SIG-M5 (cell line): ENCODE measurements around the gene CIRBP.
A peak's percentile ranks its signal among the peaks of the same experiment; 100 is the strongest.

Experiments used
- DNase-seq: peaks from one replicate; lab custom pipeline; 2025; lab: John Stamatoyannopoulos, UW

Gene CIRBP

DNA sequence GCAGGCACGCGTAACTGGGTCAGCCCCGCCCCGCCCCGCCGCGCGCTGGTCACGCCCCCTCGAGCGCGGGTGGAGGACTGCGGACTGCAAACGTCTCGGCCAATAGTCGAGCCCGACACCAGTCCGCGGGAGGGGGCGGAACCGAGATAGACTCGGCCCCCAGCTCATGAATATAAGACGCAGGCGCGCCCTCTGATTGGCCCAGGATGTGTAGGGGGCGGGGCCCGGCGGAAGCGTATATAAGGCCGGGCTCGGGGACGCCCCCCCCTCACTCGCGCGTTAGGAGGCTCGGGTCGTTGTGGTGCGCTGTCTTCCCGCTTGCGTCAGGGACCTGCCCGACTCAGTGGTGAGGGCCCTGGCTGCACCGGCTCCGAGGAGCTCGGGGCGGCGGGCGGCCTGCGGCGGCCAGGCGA is at the start of gene CIRBP:
Gene CIRBP (plus strand): TSS at position 268 of the 413 bp plus-strand sequence. CDS start 1,602 bp downstream, outside the sequence.
- peak; percentile 77 for DNase-seq

DNA sequence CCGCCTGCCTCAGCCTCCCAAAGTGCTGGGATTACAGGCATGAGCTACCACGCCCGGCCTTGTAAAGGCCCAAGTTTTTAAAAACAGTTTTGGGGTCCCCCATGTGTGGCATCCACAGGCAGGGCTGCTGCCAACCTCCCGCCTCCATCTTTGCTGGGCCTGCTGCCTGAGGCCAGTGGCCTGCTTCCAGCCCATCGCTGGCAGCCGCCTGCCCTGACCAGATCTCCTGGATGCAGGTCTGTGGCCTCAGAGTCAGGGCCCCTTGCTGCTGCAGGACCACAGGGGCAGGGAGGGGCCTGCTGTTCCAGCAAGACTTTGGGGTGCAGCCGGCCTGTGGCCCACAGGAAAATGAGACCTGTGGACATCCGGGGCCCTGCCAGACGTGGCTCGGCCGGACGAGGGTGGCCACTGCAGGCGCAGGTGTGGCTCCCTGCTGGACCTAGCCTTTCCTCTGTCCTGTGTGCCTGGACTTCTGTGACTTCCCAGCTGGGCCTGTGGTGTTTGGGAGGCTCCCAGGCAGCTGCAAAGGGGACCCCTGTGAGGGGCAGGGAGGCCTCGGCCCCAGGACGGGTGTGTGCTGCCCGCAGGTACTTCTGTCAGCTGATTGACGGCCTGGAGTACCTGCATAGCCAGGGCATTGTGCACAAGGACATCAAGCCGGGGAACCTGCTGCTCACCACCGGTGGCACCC is 49.2 kb upstream of the CIRBP start:
- no peak for DNase-seq

DNA sequence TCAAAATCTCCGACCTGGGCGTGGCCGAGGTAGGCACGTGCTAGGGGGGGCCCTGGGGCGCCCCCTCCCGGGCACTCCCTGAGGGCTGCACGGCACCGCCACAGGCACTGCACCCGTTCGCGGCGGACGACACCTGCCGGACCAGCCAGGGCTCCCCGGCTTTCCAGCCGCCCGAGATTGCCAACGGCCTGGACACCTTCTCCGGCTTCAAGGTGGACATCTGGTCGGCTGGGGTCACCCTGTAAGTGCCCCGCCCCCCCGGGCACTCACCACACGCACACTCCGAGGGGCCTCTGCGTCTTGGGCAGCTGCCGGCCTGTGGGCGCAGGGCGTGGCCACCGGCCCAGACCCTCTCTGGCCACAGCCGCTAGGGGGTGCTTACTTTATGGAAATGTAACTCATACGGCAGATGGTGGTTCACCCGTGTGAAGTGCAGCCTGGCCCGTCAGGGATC is 48.6 kb upstream of the CIRBP start:
- no peak for DNase-seq

DNA sequence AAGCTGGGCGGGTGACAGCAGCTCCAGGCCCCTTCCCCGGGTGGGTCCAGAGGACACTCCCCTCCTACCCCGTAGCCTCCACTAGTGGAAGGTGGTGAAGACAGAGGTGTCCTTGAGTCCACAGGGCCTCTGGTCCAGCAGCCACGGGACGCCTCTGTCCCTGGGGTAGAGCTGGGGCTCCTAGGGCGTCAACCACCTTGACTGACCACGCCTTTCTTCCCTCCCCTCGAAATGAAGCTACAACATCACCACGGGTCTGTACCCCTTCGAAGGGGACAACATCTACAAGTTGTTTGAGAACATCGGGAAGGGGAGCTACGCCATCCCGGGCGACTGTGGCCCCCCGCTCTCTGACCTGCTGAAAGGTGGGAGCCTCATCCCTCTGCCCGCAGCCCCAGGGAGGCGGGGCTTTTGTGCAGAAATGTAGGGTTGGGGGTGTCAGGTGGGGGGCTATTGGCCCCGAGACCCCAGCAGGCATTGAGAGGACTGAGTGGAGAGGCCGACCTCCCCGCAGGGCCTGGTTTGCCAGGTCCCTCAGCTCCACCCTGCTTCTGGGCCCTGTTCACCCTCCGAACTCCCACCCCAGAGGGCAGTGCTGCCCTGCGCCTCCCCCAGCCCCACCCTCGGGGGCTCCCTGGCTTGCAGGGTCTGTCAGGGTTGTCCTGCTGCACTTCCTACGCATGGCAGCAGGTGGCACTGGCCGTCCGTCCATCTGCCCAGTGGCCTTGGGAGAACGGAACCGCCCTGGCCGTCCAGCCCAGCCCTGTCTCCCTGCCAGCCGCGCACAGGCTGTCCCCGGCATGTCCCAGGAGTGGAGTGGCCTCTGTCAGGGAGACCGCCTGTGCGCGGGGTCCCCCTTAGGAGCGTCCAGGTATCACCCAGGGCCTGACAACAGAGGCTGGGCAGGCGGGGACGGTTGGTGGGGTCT is 47.9 kb upstream of the CIRBP start:
- no peak for DNase-seq

DNA sequence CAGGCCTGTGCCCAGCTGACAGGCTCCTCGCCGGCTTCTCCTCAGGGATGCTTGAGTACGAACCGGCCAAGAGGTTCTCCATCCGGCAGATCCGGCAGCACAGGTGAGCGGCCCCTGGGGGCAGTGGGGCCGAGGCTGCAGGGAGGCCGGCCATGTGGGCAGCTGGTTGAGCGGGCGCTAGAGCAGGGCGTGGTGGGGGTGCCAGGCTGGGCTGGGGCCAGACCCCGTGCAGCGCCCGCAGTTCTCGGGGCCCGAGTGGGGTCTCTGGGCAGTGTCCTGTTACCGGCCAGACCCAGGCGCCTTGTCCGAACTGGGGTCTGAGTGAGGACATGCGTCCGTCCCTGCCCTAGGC is 47.3 kb upstream of the CIRBP start:
- no peak for DNase-seq

DNA sequence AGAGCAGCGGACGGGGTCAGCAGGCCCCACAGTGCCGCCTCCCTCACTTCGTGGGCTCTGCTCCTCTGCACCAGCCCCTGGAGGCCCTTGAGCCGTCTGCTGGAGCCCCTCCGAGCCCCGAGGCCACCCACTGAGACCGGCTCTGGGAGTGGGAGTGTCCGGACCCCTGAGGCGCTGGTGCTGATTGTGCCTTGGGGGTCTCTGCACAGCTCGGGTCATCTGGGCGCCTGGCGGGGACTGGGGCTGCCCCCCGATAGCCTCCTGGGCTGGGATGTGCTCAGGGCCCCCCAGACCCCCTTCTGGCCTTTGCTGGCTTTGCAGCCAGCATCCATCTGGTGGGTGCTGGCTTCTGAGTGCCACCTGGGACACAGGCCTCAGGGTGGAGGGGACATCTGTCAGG is 46.7 kb upstream of the CIRBP start:
- DNase-seq: no peak

DNA sequence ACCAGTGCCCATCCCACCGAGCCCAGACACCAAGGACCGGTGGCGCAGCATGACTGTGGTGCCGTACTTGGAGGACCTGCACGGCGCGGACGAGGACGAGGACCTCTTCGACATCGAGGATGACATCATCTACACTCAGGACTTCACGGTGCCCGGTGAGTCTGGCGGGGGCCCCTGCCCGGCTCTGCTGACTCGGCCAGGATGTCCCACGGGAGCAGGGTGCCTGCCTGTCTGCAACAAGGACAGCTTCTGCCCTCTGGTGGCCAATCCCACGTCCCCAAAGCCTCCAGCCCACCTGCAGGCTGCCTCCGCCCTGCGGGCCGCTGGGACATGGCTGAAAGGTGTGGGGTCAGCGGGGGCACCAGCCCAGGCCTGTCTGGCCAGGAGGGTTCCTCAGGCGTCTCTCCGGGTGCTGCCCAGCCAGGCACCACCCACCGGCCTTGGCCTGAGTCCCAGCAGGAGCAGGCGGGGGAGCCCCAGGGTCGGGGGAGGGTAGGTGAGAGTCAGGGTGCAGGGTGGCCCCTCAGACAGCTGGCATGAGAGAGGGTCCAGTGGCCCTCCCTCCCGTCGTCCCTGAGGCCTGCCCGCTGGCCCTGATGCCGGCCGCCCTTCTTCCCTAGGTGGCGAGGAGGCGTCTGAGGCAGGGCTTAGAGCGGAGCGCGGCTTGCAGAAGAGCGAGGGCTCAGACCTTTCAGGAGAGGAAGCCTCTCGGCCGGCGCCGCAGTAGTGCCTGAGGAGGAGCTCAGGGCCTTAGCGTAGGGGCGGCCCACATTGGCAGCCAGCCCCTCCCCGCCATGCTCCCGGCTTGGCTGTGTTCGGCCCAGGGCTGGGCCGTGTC is 45.9 kb upstream of the CIRBP start:
- no peak for DNase-seq

DNA sequence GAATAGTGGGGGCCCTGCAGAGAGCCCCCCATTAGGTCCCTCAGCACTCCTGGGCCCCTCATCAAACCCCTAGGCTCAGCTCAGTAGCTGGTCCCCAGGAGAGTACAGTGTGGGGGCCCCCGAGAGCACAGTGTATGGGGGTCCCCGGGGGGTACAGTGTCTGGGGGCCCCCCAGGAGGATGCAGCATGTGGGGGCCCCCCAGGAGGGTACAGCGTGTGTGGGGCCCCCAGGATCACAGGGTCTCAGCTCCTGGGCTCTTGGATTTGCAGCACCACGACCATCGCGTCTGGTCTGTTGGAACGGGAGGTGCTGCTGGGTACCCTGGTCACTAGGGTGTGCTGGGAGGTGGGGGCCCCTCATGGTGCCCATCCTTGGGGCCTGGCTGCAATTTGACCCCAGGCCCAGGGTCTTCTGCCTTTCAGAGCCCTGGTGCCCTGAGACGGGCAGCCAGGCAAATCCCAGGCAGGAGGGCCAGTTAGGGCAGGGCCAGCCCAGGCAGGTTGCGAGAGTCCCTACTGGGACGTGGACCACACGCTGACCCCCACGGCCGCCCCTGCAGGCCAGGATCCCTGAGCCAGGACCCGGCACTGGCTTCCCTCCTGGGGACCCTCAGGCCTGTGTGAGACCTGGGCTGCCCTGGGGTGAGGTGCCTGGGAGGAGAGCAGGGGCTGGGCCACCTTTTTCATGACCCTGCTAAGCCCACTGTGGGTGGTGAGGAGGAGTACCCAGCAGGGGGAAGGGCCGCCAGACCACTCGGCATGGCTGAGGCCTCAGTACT is 44.9 kb upstream of the CIRBP start:
- DNase-seq: no peak

DNA sequence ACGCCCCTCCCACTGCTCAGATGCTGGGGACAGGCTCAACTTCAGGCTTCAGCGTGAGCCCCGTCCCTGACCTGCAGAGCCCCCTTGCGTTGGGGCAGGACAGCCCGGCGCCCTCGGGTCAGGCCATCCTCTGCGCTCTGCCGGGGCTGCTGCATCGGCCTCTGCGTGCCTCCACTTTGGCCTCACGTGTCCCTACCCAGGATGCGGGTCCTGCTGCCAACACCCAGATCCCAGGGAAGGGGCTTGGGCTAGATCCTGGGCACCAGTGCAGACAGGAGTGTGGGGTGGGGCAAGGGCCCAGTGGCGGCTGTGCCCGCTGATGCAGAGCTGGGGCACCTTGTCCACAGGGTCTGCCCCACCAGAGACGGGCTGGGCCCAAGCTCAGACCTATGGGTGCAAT is 44.3 kb upstream of the CIRBP start:
- no peak for DNase-seq

DNA sequence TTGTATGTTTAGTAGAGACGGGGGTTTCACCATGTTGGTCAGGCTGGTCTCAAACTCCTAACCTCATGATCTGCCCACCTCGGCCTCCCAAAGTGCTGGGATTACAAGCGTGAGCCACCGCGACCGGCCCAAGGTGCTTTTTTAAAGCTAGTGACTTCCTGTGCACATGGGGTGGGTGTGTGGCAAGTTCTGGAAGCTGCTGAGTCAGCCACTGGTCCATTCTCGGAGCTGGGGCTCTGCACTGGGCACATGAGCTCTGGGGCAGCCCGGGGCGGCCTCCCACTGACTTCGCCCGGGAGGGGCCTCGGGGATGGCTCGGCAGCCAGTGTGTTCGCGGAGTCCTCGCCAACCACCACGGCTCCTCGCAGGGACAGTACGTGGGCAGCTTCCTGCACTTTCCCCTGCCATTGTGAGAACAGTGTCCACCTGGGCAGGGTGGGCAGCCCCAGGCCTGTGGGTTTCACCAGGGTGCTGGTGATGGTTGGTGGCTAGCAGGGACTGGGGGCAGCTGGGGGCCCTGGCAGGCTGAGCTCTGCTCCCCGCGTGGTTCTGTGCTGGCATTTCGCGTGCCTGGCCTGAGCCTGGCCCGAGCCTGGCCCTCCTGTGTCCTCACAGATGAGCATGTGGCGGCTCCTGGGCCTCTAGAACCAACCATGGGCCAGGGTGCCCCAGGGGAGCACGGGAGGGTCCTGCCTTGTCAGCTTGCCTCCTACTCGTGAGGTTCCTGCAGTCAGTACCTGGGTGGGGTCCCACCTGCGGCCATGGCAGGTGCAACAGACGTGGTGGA is 43.5 kb upstream of the CIRBP start:
- no peak for DNase-seq

DNA sequence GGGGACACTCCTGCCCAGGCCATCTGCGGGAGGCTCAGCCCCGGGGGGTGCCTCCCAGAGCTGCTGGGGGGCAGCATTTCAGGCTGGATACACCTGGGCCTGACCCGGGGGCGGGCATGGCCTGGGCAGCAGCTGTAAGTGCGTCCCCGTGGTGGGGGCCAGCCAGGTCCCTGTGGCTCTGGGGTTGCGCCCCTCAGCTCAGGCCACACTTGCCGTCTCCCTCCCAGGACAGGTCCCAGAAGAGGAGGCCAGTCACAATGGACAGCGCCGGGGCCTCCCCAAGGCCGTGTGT is 43.0 kb upstream of the CIRBP start:
- no peak for DNase-seq

DNA sequence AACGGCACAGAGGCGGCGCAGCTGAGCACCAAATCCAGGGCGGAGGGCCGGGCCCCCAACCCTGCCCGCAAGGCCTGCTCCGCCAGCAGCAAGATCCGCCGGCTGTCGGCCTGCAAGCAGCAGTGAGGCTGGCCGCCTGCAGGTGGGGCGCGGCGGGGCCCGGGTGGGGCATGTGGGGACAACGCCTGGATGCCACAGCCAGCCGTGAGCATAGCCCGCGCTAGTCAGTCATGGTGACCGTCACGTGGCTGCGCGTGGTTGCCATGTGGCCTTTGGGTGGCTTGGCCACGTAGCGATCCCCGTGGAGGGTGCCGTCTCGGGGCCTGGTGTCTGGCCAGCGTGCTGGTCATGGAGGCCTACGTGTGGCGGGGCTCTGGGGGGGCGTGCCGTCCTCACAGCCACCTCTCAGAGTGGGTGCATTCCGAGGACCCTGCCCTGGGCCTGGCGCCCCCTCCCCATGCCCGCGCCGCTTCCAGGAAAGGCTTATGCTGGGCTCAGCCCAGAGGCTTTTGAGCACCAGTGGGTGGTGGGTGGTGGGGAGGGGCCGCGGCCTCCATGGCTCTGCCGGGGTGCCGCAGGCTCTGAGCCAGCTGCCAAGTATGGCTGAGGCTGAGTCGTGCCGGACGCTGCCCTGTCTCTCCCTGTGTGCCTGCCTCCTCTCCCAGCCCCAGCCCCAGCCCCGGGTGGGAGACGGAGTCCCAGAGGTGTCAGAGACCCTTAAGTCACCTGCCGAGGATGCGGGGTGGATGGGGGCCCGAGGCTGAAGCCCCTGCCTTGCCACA is 42.4 kb upstream of the CIRBP start:
- DNase-seq: no peak

DNA sequence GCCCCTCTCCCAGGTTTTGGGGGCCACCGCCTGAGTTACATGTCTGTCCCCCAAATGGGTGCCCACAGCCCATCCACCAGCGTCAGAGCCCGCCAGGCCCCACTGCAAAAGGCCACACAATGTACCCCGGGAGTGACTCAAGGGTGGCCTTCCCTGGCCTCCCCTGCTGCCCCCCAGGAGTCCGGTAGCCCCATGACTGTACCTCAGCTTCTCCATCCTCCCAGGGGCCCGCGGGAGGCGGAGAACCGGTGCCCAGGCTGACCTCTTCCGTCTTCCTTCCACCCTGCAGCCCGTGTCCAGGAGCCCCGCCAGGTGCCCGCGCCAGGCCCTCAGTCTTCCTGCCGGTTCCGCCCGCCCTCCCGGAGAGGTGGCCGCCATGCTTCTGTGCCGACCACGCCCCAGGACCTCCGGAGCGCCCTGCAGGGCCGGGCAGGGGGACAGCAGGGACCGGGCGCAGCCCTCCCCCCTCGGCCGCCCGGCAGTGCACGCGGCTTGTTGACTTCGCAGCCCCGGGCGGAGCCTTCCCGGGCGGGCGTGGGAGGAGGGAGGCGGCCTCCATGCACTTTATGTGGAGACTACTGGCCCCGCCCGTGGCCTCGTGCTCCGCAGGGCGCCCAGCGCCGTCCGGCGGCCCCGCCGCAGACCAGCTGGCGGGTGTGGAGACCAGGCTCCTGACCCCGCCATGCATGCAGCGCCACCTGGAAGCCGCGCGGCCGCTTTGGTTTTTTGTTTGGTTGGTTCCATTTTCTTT is 41.7 kb upstream of the CIRBP start:
- no peak for DNase-seq

DNA sequence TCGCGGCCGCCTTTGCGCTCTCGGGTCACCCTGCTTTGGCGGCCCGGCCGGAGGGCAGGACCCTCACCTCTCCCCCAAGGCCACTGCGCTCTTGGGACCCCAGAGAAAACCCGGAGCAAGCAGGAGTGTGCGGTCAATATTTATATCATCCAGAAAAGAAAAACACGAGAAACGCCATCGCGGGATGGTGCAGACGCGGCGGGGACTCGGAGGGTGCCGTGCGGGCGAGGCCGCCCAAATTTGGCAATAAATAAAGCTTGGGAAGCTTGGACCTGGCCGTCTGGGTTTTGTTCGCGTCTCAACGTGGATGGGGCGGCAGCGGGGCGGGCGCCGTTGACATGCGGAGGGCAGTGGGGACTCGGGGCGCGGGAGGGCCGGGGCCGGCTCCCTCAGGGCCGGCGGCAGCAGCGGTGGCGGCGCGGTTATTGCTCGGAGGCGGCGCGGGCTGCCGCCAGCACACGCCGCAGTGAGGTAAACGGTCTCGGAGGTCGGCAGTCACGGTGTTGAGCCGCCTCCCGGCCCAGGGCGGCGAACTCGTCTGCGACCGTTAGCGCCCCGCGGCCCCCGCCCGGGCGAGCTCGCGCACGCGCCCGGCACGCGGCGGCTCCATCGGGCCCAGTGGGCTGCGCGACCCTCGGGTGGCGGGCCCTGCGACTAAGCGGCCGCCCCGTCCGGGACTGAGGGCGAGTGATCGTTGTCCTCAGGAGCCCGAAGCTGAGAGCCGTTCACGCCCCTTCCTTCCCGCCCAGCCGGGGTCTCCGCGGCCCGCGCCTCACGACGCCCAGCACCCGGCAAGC is 40.8 kb upstream of the CIRBP start:
- no peak for DNase-seq

DNA sequence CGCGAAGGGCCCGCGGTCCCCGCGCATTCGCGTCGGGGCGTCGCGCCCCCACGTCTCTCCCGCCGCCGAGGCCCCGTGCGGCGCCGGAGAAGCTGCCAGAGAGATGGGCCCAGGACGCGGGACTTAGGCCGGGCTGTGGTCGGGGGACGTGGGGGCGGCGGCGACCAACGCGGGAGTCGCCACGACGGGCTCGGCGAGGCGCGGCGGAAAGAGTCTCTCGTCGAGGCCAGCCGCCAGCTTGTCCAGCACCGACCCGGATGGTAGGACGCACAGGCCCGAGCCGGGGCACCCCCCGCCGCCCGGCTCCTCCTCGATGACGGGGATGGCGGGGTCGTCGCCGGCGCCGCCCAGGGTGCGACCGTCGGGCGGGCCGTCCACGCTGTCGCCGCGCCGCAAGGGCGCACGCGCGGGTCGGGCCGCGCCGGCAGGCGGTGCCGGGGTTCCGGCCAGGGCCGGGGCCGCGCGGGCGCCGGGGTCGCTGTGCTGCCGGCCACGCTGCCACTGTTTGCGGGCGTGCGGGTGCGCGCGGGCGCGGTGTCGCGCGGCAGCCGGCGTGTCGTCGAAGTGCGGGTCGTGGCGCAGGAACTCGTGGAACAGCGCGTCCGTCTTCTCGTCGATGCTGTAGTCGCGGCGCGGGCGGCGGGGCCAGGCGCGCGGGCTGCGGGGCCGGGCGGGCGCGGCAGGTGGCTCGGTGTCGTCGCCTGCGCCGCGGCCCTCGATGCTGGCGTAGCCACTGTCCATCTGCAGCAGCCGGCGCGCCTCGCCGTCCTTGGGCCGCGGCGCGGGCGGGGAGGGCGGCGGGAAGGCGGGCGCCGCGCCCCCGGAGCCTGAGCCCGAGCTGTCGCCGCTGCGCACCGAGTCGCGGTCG is 39.8 kb upstream of the CIRBP start:
- no peak for DNase-seq

DNA sequence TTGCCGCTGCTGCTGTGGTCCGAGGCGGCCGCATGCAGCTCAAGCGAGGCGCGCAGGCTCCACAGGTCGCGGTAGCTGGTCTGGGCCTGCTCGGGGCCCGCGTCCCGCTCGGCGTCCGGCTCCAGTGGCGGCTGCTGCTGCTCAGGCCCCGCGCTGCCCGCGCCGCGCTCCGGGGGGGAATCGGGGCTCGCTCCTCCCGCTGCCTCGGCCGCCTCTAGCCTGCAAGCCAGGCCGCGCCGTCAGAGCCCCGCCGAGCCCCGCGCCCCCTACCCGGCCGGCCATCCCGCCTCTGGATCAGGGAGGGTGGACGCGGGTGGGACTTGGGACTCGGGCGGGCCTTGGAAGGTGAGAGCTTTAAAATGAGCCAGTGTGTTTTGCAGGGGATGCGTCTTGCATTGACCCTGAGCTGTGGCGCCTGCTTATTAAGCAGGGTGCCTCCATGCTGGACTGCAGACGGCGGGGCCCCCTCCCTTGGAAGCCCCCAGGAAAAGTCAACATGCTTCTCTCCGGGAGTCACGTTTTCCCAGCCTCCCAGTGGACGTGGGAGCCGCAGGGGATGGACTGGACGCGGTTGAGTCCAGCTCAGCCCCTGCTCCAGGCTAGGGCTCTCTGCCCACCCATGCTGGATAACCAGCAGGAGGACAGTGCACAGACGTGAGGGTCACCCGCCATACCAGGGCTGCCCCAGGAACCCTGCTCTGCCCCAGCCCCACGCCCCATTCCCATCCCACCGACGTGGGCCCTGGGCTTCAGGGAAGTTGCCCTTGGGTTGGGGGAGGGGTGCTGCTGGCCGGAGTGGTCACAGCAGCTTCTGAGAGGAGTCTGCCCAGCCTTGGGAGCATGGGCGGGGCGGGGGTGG is 39.0 kb upstream of the CIRBP start:
- DNase-seq: no peak
